Gastroesophageal sphincter (tissue), 3 donors: ENCODE measurements around the gene ROPN1L.

Experiments
- POLR2A ChIP-seq, 2 donors: fragments of 450-650 bp; IDR thresholded peaks; one replicate each; pipeline ENCODE4 v1.6.1; 2017; ENCODE audit warnings: antibody characterized with exemption in 2 of 2, mild to moderate bottlenecking in 2 of 2, moderate library complexity in 1 of 2
- TF ChIP-seq, protein P1 (sequence below), 4 experiments: fragments of 200-600 bp in 2 of 4; fragments of 450-650 bp in 2 of 4; sonication (generic) in 1 of 4; IDR thresholded peaks; one replicate each; pipeline ENCODE4 v1.5.1; 2017 to 2019; ENCODE audit warnings: antibody characterized with exemption in 4 of 4, mild to moderate bottlenecking in 2 of 4, moderate library complexity in 2 of 4

- TF ChIP-seq, protein P1, sequence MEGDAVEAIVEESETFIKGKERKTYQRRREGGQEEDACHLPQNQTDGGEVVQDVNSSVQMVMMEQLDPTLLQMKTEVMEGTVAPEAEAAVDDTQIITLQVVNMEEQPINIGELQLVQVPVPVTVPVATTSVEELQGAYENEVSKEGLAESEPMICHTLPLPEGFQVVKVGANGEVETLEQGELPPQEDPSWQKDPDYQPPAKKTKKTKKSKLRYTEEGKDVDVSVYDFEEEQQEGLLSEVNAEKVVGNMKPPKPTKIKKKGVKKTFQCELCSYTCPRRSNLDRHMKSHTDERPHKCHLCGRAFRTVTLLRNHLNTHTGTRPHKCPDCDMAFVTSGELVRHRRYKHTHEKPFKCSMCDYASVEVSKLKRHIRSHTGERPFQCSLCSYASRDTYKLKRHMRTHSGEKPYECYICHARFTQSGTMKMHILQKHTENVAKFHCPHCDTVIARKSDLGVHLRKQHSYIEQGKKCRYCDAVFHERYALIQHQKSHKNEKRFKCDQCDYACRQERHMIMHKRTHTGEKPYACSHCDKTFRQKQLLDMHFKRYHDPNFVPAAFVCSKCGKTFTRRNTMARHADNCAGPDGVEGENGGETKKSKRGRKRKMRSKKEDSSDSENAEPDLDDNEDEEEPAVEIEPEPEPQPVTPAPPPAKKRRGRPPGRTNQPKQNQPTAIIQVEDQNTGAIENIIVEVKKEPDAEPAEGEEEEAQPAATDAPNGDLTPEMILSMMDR (IDR thresholded peaks at IDR 0.05), result no peak
- TF ChIP-seq POLR2A (IDR thresholded peaks at IDR 0.05), result no peak
These were observed 27.8 kb downstream of the ROPN1L start for GRCh38 chr5:10469253-10470050.
